NOMO-1 (cell line): Measurements from ENCODE around the gene IL17F.
A peak's percentile ranks its signal among the peaks of the same experiment; 100 is the strongest.
"Not testable (repeated sequence)": the region's sequence is repeated elsewhere in the genome, so short reads cannot be mapped to it uniquely, and the experiment has no call there.

Source experiments
- DNase-seq, 2 experiments: peaks; one replicate each; lab custom pipeline; 2025; ENCODE audit not compliant: unreplicated experiment in 2 of 2; lab: John Stamatoyannopoulos, UW

Gene IL17F

GRCh38 chr6:52249078-52249477, 4.8 kb upstream of the IL17F start:
- DNase-seq, result no peak

GRCh38 chr6:52245425-52245824, 1.1 kb upstream of the IL17F start:
- no peak for DNase-seq

- DNase-seq, result no peak
Measured at GRCh38 chr6:52243282-52243893, 912 bp downstream of the IL17F start.

- DNase-seq, result no peak
Measured at GRCh38 chr6:52241819-52242218, 2.5 kb downstream of the IL17F start.

- no peak for DNase-seq
Measured at GRCh38 chr6:52233975-52234823, 10.1 kb downstream of the IL17F start.

- DNase-seq, result no peak
Measured at GRCh38 chr6:52233005-52233404, 11.3 kb downstream of the IL17F start.

GRCh38 chr6:52231406-52232127, 12.7 kb downstream of the IL17F start:
- DNase-seq, result no peak

GRCh38 chr6:52230685-52231084, 13.6 kb downstream of the IL17F start:
- DNase-seq, result peak in 1 of 2 experiments; percentile 58

GRCh38 chr6:52227495-52227894, 16.8 kb downstream of the IL17F start:
- DNase-seq, result no peak

- DNase-seq, result no peak
Measured at GRCh38 chr6:52221302-52221701, 23.0 kb downstream of the IL17F start.

GRCh38 chr6:52217761-52218160, 26.5 kb downstream of the IL17F start:
- no peak for DNase-seq

GRCh38 chr6:52216932-52217575, 27.2 kb downstream of the IL17F start:
- no peak for DNase-seq

- DNase-seq, result no peak
Measured at GRCh38 chr6:52215787-52216186, 28.5 kb downstream of the IL17F start.

GRCh38 chr6:52213127-52213526, 31.2 kb downstream of the IL17F start:
- no peak for DNase-seq

GRCh38 chr6:52210227-52210626, 34.1 kb downstream of the IL17F start:
- DNase-seq, result no peak

- DNase-seq, result no peak
Measured at GRCh38 chr6:52209770-52210169, 34.5 kb downstream of the IL17F start.

- DNase-seq, result no peak
Measured at GRCh38 chr6:52208612-52209011, 35.7 kb downstream of the IL17F start.

GRCh38 chr6:52207066-52207465, 37.2 kb downstream of the IL17F start:
- no peak for DNase-seq

GRCh38 chr6:52201493-52201892, 42.8 kb downstream of the IL17F start:
- DNase-seq, result no peak

- no peak for DNase-seq
Measured at GRCh38 chr6:52201046-52201445, 43.3 kb downstream of the IL17F start.

GRCh38 chr6:52200088-52200487, 44.2 kb downstream of the IL17F start:
- DNase-seq, result not testable (repeated sequence)
